NCI-H2171 (cell line): Measurements from ENCODE around the gene AP4S1.
"Not testable (repeated sequence)": the region's sequence is repeated elsewhere in the genome, so short reads cannot be mapped to it uniquely, and the experiment has no call there.

Experiments
- DNase-seq: peaks from one replicate; lab custom pipeline; 2025; lab: John Stamatoyannopoulos, UW

AP4S1 gene

GRCh38 chr14:31025367-31026076, at the start of gene AP4S1:
AP4S1 (plus strand) TSS chr14:31025649; CDS start chr14:31066197, 40,548 bp downstream.
- peak; percentile 36 for DNase-seq

- no peak for DNase-seq
Observed at GRCh38 chr14:30977752-30978151, 47.7 kb upstream of the AP4S1 start.

GRCh38 chr14:30980106-30980704, 45.2 kb upstream of the AP4S1 start:
- DNase-seq, result peak; percentile 30

GRCh38 chr14:30980980-30981379, 44.5 kb upstream of the AP4S1 start:
- no peak for DNase-seq

- DNase-seq, result no peak
Observed at GRCh38 chr14:30982533-30982932, 42.9 kb upstream of the AP4S1 start.

- DNase-seq, result no peak
Observed at GRCh38 chr14:30983858-30984257, 41.6 kb upstream of the AP4S1 start.

GRCh38 chr14:30985796-30986195, 39.7 kb upstream of the AP4S1 start:
- DNase-seq, result no peak

GRCh38 chr14:30988509-30988908, 36.9 kb upstream of the AP4S1 start:
- no peak for DNase-seq

- DNase-seq, result no peak
Observed at GRCh38 chr14:30990770-30991169, 34.7 kb upstream of the AP4S1 start.

- no peak for DNase-seq
Observed at GRCh38 chr14:30991408-30991807, 34.0 kb upstream of the AP4S1 start.

- no peak for DNase-seq
Observed at GRCh38 chr14:30993071-30993470, 32.4 kb upstream of the AP4S1 start.

- DNase-seq, result no peak
Observed at GRCh38 chr14:30994681-30995620, 30.5 kb upstream of the AP4S1 start.

- no peak for DNase-seq
Observed at GRCh38 chr14:30995689-30996088, 29.8 kb upstream of the AP4S1 start.

- no peak for DNase-seq
Observed at GRCh38 chr14:30996892-30997659, 28.4 kb upstream of the AP4S1 start.

GRCh38 chr14:30998100-30998706, 27.2 kb upstream of the AP4S1 start:
- DNase-seq, result no peak

- no peak for DNase-seq
Observed at GRCh38 chr14:30999038-30999773, 26.2 kb upstream of the AP4S1 start.

GRCh38 chr14:31000629-31001338, 24.7 kb upstream of the AP4S1 start:
- DNase-seq, result no peak

- no peak for DNase-seq
Observed at GRCh38 chr14:31001339-31001658, 24.1 kb upstream of the AP4S1 start.

GRCh38 chr14:31003284-31003683, 22.2 kb upstream of the AP4S1 start:
- no peak for DNase-seq

GRCh38 chr14:31004007-31004406, 21.4 kb upstream of the AP4S1 start:
- DNase-seq, result not testable (repeated sequence)
